ENCODE data around the gene KIF6.

The KIF6 gene

DNA sequence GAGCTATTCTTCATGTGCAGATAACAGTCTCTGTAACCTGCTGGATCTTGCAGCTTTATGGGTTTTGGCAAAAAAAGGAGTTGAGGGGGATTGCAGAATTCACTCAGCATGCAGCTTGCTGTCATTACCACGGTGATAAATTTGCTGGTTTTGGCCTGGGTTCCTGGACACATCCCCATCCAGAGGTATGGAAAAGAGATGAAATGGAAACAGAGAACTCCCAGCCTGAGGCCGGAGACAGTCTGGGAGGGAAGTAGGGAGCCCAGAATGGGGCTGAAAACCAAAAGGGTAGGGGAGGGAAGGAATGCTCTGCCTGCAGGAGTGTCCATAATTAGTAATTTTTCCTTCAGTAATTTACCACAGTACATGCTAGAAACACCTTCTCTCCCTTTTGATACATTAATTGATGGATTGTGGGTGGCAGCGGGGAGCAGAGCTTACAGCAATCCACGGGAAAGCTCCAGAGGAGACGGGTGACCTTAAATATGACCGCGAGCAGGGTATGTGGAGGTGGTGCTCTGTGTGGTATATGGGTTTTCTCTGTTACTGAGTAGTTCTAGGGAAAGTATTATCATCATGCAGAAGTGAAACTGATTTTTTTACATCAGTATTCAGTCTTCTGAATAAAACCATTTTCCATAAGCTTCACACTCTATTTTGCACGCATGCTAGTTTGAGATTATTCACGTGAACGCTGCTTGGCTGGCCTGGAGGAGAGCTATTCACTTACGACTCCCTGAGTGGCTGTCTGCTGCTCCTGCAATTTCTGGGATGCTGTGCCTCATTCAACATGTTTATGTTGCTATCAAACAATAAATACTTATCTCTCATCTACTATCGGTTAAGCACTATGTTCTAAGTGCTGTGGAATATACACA, 336.4 kb downstream of the KIF6 start:
- H3K4me3 ChIP-seq (replicated peaks in 1 of 2; ENCODE audit: low read depth in 2 of 2, low read length in 2 of 2) = no peak overlapping the region
- DNase-seq (ENCODE audit: low read depth in 2 of 2) = peak in 1 of 2 donors; percentile 14
- TF ChIP-seq CTCF (IDR thresholded peaks at IDR 0.05; ENCODE audit: low read depth, low read length) = no peak

DNA sequence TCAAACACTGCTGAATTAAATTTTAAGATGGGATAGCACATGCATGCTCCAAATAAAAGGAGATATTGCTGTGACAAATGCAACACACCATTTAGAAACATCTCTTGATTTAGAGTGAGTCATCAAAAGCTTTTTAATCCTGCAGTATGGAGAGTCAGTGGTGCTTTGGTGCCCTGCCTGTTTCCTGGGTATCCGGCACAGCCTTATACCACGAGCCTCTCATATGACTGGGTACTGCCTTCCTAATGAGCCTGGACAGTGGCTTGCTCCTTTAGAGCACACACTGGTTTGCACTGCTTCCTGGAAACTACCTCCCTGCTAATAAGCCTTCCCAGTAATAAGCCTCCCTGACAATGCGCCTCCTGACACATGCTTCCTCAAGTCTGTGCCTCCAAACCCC, 337.4 kb downstream of the KIF6 start:
- no peak for DNase-seq (ENCODE audit: low read depth in 2 of 2)
- no peak for TF ChIP-seq CTCF (IDR thresholded peaks at IDR 0.05; ENCODE audit: low read depth, low read length)
- H3K4me3 ChIP-seq (replicated peaks in 1 of 2; ENCODE audit: low read depth in 2 of 2, low read length in 2 of 2) = no peak overlapping the region

DNA sequence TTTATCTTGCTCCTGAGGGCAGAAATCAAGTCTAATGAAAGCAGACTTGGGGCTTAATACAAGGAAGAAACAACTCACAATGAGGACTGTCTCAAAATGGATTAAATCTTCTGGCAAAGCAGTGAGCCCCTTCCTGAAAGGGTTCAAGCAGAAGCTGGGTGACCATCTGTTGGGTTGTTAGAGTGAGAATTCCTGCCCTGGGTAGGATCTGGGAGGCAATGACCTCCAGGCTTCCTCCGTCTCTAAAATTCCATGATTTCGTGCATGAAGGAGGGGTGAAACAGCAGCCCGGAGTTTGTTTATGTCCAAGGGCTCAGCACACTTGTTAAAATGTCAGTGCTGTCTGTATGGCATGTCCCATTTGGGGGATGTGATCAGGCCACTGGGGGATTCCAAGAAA, 338.7 kb downstream of the KIF6 start:
- no peak overlapping the region for H3K4me3 ChIP-seq (replicated peaks in 1 of 2; ENCODE audit: low read depth in 2 of 2, low read length in 2 of 2)
- DNase-seq (ENCODE audit: low read depth in 2 of 2) = no peak
- no peak for TF ChIP-seq CTCF (IDR thresholded peaks at IDR 0.05; ENCODE audit: low read depth, low read length)

- no peak overlapping the region for H3K4me3 ChIP-seq (replicated peaks in 1 of 2; ENCODE audit: low read depth in 2 of 2, low read length in 2 of 2)
- no peak for TF ChIP-seq CTCF (IDR thresholded peaks at IDR 0.05; ENCODE audit: low read depth, low read length)
- no peak for DNase-seq (ENCODE audit: low read depth in 2 of 2)
Observed at GRCh38 chr6:39381550-39382140, 343.6 kb downstream of the KIF6 start.

DNA sequence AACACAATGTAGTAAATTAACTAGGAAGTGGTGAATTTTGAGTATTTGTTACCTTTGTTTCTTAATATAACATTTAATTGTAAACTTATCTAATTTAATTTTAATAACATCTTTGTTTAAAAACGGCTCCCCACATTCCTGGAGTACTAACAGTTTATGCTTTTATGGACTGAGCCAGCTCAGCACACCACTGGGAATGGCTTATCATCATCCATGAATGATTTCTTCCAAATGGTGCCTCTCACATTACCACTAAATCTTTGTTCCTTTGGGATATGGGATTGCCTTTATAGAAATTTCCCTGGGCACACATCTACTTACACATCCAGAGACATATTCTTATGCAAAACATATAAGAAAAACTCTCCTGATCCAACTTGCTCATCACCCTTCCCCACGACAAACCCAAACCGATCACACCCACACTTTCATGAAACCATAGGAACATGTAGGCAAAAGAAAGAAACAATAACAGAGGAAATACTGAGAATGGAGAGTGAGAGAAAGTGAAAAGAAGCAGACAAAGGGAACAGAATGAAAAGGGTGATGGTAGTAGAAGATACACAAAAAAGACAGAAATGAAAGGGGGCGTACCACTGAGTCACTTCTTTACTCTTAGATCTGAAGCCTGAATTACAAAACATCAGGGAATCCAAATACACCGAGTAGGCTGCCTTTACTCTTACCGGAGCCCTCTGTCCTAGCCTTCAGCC, 344.2 kb downstream of the KIF6 start:
- DNase-seq (ENCODE audit: low read depth in 2 of 2) = no peak
- no peak overlapping the region for H3K4me3 ChIP-seq (replicated peaks in 1 of 2; ENCODE audit: low read depth in 2 of 2, low read length in 2 of 2)
- TF ChIP-seq CTCF (IDR thresholded peaks at IDR 0.05; ENCODE audit: low read depth, low read length) = no peak

DNA sequence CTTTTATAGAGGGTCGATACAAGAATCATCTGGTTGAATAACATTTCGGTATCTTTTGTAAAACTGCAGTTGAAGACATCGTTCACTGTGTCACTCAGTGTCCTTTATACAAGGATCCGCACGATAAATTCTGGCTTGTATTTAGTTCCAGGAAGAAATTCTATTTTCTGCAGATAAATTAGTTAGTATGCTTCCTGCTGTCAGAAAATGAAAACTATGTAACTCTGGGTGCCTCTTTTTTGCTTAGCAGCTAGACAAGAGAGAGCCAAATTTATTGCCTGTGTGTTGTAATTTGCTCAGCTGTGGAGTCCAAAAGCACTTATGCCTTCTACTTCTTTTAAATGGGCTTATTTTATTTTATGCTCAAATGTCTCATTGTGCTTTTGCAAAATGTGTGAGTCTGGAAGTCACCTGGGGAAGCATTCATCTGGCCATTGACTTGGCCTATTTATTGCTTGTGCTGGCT, 346.2 kb downstream of the KIF6 start:
- no peak for DNase-seq (ENCODE audit: low read depth in 2 of 2)
- no peak overlapping the region for H3K4me3 ChIP-seq (replicated peaks in 1 of 2; ENCODE audit: low read depth in 2 of 2, low read length in 2 of 2)
- TF ChIP-seq CTCF (IDR thresholded peaks at IDR 0.05; ENCODE audit: low read depth, low read length) = no peak

All from cardiac fibroblast (primary cell).